Fibroblast of the aortic adventitia (primary cell): ENCODE measurements around the gene FSTL5. TPM values are rescaled to one million over a fixed set of nuclear protein-coding genes. Genes with fewer than 3 reads are reported as not detected.

Experiments
- DNase-seq: peaks from one replicate; pipeline ENCODE4 v3.0.0-alpha.2; 2010; ENCODE audit warnings: low read depth
- H3K4me3 ChIP-seq: 2 replicates; pipeline ENCODE4 v1.5.1; 2011; ENCODE audit warnings: low read depth, mild to moderate bottlenecking, control low read depth, low read length, moderate library complexity
- total RNA-seq: library from RNA; depleted of rRNA; stranded (reverse); fragments of >200 nt; gene quantifications from 2 replicates; pipeline ENCODE4 v1.2.3, GENCODE V29; 2012; ENCODE audit warnings: low replicate concordance
- TF ChIP-seq, protein P1 (sequence below): IDR thresholded peaks from 2 replicates; pipeline ENCODE4 v1.5.1; 2011; ENCODE audit warnings: mild to moderate bottlenecking, low read length, control low read depth, inconsistent platforms; ENCODE audit not compliant: insufficient read depth

Gene FSTL5
- total RNA-seq, 1 donor: under 0.01 TPM

DNA sequence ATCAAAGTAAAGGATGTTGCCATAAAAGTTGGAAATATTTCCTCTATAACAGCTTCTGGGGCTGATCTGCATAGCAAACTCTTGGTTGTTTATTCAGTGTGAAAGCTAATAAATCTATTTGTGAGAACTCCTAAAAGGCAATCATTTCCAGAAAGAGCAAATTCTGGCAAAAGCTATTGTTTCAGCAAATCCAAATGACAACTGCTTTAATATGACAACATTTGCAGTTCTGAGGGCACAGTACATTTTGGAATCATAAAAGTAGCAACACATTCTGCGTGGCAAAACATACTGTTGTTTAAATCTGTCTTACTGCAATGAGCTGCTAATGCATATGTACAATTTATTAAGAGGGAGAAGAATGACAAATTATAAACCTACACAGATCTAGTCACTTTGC lies 818.1 kb downstream of the FSTL5 start:
- DNase-seq: no peak
- TF ChIP-seq, protein P1, sequence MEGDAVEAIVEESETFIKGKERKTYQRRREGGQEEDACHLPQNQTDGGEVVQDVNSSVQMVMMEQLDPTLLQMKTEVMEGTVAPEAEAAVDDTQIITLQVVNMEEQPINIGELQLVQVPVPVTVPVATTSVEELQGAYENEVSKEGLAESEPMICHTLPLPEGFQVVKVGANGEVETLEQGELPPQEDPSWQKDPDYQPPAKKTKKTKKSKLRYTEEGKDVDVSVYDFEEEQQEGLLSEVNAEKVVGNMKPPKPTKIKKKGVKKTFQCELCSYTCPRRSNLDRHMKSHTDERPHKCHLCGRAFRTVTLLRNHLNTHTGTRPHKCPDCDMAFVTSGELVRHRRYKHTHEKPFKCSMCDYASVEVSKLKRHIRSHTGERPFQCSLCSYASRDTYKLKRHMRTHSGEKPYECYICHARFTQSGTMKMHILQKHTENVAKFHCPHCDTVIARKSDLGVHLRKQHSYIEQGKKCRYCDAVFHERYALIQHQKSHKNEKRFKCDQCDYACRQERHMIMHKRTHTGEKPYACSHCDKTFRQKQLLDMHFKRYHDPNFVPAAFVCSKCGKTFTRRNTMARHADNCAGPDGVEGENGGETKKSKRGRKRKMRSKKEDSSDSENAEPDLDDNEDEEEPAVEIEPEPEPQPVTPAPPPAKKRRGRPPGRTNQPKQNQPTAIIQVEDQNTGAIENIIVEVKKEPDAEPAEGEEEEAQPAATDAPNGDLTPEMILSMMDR: no peak
- no peak overlapping the region for H3K4me3 ChIP-seq

DNA sequence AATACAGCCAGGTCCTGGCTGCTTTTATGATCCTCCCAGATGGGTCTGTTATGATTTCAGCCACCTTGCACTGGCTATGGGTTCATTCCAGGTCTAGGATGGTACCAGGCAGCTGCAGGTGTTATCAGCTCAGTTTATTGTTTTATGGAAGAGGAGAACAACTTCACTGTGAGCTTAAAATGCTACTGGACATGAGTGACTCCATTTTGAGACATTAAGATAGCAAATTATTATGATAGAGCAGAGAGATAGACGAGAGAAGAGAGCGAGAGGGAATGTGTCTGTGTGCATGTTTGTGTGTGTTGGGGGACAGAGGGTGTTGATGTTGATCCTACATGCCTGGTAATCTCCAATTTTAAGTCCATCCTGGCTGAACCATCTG lies 820.2 kb downstream of the FSTL5 start:
- DNase-seq: no peak
- TF ChIP-seq, protein P1: no peak
- H3K4me3 ChIP-seq: no peak overlapping the region

DNA sequence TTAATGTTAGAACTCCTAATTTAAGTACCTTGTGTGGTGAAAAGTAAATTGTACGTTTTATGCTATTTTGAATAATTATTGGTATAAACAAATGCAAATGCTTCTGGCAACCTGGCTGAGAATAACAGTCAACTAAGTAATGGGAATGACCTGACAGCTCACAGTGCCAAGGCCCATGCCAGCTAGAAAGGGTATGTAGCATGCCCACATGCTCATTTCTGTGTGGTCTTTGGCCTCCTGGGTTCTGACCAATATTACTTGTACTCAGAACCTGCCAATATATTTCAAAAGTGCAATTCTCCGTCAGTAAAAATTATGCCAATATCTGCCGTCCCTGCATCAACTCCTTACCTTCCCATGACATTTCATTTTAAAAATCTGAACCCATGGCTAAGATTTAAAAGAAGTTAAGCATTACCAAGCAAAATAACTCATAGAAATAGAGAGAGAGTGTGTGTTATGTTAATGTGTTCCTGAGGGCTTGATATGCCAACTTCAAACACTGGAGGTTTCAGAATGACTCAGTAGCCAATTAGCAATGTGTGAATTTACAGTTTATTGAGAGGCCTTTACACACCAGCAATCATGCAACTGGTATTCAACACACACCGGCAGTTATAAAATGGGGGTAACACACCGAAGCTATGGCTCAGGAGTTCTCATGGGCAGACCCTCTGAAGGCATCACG lies 820.8 kb downstream of the FSTL5 start:
- no peak overlapping the region for H3K4me3 ChIP-seq
- TF ChIP-seq, protein P1: no peak

DNA sequence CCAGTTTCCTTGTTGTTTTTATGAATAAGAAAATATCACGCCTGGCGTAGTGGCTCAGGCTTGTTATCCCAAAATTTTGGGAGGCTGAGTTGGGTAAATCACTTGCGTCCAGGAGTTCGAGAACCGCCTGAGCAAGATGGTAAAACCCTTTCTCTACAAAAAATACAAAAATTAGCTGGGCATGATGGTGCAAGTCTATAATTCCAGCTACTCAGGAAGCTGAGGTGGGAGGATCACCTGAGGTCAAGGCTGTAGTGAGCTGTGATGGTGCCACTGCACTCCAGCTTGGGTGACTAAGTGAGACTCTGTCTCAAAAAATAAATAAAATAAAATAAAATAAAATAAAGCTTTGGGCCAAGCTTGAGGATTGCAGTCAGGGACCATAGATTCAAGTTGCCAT lies 827.2 kb downstream of the FSTL5 start:
- DNase-seq: no peak

More for the DNA sequence above, 820.8 kb downstream of the FSTL5 start:
- no peak for DNase-seq

DNA sequence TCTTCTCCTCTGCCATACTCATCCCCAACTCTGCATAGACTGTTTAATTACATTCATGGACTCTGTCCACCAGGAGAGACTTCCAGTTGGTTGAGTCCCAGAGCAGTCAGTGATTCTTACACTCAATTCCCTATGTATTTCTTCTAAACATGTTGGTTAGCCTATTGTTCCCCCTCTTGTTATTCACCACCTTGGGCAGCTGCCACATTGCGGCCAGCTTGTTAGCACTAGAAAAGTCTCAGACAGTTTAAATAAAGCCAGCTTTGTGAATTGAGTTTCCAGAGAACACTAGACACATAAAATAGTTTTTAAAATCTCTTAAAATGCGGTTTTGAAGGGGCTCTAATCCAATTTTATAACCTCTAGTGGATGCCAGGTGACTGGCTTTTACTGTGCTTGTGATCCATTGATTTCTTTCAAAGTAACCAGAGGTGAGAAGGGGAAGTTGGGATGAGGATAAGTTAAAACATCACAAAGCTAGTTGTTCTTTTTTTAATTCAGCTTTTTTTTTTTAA lies 827.7 kb downstream of the FSTL5 start:
- DNase-seq: no peak
- no peak overlapping the region for H3K4me3 ChIP-seq
- TF ChIP-seq, protein P1: no peak

More for the DNA sequence above, 827.2 kb downstream of the FSTL5 start:
- no peak overlapping the region for H3K4me3 ChIP-seq
- TF ChIP-seq, protein P1: no peak
